Fibroblast of skin of right quadriceps (primary cell): ENCODE results near the gene MID1.
"Not testable (repeated sequence)": the region's sequence is repeated elsewhere in the genome, so short reads cannot be mapped to it uniquely, and the experiment has no call there.

Experiments
- DNase-seq: peaks from one replicate; pipeline ENCODE4 v3.0.0-alpha.2; 2013

The MID1 gene

GRCh38 chrX:10615931-10616774 is 4.2 kb downstream of the MID1 start:
- peak; percentile 68 for DNase-seq

- peak; percentile 52 for DNase-seq
These were observed 8.2 kb downstream of the MID1 start for GRCh38 chrX:10612215-10612614.

- no peak for DNase-seq
These were observed 8.8 kb downstream of the MID1 start for GRCh38 chrX:10611441-10612090.

- DNase-seq = peak; percentile 55
These were observed 12.3 kb downstream of the MID1 start for GRCh38 chrX:10608099-10608498.

GRCh38 chrX:10607233-10607632 is 13.2 kb downstream of the MID1 start:
- DNase-seq = no peak

GRCh38 chrX:10603612-10604011 is 16.8 kb downstream of the MID1 start:
- DNase-seq = peak; percentile 19

- DNase-seq = no peak
These were observed 17.7 kb downstream of the MID1 start for GRCh38 chrX:10602646-10603045.

- no peak for DNase-seq
These were observed 19.9 kb downstream of the MID1 start for GRCh38 chrX:10600479-10600878.

- DNase-seq = no peak
These were observed 21.8 kb downstream of the MID1 start for GRCh38 chrX:10598540-10598939.

- peak; percentile 39 for DNase-seq
These were observed 22.5 kb downstream of the MID1 start for GRCh38 chrX:10597871-10598270.

GRCh38 chrX:10591363-10592335 is 28.7 kb downstream of the MID1 start:
- no peak for DNase-seq

- not testable (repeated sequence) for DNase-seq
These were observed 30.6 kb downstream of the MID1 start for GRCh38 chrX:10589787-10590186.

GRCh38 chrX:10589098-10589497 is 31.3 kb downstream of the MID1 start:
- no peak for DNase-seq

- not testable (repeated sequence) for DNase-seq
These were observed 35.5 kb downstream of the MID1 start for GRCh38 chrX:10584882-10585281.

- DNase-seq = peak; percentile 62
These were observed 37.4 kb downstream of the MID1 start for GRCh38 chrX:10582945-10583344.

GRCh38 chrX:10582215-10582733 is 38.1 kb downstream of the MID1 start:
- no peak for DNase-seq

GRCh38 chrX:10579112-10580011 is 41.0 kb downstream of the MID1 start:
- peak; percentile 70 for DNase-seq

GRCh38 chrX:10578527-10578926 is 41.9 kb downstream of the MID1 start:
- DNase-seq = no peak

GRCh38 chrX:10577853-10578252 is 42.5 kb downstream of the MID1 start:
- peak; percentile 40 for DNase-seq

GRCh38 chrX:10576777-10577447 is 43.5 kb downstream of the MID1 start:
- no peak for DNase-seq

- DNase-seq = no peak
These were observed 44.2 kb downstream of the MID1 start for GRCh38 chrX:10576186-10576585.
